HG03342 (cell line): ENCODE measurements around the gene EMX1.

ENCODE experiments used
- ATAC-seq: cut with Tn5 transposase; IDR thresholded peaks from one replicate; pipeline ENCODE4 v1.9.1; 2021; ENCODE audit warnings: mild to moderate bottlenecking, moderate library complexity; ENCODE audit not compliant: unreplicated experiment

The EMX1 gene

DNA sequence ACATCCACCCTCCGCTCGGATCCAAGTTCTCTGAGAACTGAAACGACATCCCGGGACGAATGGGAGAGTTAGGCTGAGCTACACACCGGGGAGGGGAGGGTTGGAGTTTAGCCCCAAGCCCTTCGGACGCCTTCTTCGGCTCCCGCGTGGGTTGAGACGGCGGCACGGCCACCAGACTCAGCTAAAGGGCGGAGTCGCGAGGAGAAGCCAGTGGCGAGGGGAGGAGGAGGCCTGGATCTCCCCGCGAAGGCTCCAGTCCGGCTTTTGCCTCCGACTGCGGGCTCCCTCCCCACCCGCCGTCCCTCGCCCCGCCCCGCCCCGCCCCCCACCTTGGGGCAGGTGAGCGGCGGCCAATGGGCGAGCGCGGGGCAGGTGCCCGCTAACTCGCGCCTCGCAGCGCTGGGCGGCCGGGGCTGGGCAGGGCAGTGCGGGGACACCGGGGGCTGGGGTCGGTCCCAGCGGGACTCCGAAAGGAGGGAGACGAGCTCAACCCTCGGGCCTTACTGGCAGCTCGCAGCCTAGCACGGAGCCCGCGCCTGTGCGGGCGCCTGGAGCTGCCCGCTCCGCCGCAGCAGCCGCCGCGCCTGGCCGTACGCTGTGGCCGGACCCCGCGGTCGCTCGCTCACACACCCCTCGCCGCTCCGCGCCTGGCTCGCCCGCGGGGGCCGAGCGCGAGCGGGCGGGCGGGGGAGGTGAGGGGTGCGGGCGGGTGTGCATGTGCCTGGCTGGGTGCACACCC, at the start of gene EMX1:
Gene EMX1, plus strand, starts transcription at position 382 of the 739 bp plus-strand sequence. Its CDS starts 334 bp downstream, at position 716.
- ATAC-seq = peak; percentile 44

DNA sequence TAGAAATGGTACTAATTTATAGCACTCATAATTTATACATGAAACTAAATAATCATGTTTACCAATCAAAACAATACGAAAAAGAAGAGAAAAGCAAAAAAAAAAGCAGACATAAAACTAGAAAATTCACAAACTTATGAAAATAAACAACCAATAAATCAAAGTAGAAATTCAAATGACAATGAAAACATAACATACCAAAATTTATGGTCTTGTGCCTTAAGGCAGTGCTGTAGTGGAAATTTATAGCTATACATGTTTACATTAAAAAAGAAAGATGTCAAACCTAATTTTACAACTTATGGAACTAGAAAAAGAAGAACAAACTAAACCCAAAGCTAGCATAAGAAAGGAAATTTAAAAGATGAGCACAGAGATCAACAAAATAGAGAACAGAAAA, 46.3 kb upstream of the EMX1 start:
- no peak for ATAC-seq

DNA sequence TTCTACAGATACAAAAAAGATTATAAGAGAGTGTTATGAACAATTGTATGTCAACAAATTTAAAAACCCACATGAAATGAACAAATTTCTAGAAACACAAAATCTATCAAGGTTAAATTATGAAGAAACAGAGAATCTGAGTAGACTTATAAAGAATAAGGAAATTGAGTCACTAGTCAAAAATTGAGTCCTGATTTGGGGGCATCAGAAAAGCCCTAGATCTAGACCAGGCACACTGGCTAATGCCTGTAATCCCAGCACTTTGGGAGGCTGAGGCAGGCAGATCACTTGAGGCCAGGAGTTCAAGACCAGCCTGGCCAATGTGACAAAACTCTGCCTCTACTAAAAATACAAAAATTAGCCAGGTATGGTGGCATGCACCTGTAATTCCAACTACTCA, 45.4 kb upstream of the EMX1 start:
- ATAC-seq = no peak

DNA sequence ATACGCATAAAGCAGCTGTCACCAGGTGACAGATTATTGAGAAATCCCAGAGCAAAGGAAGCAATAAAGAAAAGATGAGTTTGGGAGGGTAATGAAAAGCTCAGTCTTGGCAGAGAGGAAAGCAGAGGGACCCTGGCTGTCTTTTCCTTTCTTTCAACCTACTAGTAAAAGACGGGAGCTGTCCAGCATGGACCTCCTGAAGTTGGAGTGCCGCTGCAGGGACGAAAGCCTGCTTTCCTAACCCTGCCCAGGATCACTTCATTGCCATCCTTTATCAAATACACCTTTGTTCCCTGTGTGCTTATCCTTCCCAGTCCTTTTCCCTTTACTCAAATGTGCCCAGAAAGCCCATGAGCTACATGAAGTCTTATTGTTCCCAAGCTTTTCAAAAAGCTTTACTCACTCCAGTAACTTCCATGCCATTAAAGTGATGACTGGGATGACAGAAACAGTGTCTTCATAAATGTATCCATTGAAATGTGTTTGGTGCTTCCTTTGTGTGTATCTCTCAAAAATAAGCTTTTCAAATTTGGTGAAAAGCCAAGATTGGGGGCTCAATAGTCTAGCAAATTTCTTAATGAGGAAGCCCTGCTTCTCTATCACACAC, 33.9 kb upstream of the EMX1 start:
- no peak for ATAC-seq

DNA sequence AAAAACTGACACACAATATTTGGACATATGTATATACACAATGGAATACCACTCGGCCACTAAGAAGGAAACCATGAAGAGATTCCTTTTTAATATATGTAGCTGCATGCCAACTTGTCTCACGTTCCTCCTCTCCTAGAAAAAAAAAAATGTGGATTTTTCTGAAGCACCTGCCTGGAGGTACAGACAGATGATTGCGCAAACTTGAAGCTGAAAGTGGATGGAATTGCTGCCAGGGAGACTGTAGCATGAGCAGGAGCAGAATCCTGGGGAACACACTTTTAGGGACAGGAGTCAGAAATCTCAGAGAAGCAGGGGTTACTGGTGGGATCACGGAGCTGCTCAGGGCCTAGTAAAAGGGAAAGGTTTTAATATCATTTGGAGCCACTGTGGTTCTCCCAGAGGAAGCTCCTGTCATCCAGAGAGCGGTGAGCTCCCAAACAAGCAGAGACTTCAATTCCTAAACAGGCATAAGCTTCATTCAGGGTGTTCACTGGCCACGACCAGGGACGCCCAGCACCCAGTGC, 30.8 kb upstream of the EMX1 start:
- ATAC-seq = no peak

DNA sequence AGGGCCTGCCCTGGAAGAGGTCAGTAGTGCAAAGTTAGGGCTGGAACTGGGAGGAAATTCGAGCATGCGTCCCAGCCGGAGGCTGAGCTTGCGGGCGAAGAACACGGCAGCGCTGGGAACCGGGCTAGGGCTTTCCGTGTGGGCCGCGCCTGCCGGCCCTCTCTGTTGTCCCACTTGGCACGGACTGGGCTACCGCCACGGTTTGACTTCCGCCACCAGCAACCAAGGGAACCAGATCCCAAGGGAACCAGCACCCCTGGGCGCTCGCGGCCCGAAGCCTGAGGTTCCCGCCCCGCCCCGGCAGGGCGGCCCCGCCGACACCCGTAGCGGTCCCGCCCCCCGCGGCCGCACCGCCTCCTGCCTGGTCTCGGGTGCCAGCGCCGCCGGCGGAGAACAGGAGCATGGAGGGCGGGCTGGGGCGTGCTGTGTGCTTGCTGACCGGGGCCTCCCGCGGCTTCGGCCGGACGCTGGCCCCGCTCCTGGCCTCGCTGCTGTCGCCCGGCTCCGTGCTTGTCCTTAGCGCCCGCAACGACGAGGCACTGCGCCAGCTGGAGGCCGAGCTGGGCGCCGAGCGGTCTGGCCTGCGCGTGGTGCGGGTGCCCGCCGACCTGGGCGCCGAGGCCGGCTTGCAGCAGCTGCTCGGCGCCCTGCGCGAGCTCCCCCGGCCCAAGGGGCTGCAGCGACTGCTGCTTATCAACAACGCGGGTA, 30.1 kb upstream of the EMX1 start, which contains the start of gene SPR:
Gene SPR, plus strand, starts transcription at position 377 of the 708 bp plus-strand sequence. Its CDS starts 25 bp downstream, at position 402.
- peak; percentile 93 for ATAC-seq

DNA sequence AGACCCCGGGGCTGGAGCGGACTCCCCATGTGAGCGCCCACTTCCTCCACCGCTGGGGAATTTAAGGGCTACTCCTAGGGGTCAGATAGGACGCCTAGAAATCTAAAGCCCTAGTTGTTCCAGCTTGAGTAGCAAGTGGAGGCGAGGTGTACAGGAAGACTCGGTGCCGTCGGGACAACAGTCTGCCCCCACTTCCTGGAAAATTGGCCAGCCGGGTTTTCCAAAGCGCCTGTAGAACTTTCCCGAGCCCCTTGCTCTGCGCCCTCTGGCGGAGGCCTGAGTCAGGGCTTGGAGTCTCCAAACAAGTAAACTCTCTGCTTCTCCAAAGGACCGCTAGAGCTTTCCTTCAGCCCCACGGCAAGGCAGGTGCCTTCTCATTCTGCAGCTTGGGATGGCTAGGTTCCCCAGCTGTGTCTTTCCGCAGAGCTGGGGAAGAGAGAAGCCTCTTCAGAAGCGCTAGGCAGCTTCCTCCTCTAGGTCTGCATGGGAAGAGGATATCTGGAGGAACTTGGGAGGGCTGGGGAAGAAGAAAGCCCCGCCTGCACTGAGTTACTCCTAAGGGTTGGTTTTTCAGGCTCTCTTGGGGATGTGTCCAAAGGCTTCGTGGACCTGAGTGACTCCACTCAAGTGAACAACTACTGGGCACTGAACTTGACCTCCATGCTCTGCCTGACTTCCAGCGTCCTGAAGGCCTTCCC, 29.4 kb upstream of the EMX1 start:
- ATAC-seq = peak; percentile 47

DNA sequence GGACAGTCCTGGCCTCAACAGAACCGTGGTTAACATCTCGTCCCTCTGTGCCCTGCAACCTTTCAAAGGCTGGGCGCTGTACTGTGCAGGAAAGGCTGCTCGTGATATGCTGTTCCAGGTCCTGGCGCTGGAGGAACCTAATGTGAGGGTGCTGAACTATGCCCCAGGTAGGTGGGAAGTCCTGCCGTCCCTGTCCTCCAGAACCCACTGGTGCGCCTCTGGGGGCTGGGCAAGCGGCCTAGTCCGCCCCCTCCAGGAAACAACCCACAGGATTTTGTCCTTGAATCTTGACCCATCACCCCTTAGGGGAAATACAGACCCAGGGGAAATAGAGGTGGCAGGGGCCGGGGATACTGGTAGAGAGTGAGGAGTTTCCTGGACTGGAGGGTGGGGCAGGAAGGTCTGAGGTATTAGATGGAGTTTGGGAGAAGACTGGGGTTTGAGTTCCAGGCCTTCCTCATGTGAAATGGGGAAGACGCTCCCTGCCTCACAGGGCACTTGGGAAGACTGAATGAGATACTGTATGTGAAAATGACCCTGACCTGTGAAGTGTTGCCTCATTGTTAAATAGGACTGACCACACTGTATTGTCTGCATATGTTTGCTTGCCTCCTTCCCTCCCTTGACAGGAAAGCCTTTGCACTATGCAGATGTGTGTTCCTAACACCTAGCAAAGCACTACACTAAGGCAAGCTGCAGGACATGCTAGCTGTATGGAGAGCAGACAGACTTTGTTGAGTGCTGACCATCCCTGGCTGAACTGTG, 28.7 kb upstream of the EMX1 start:
- no peak for ATAC-seq

DNA sequence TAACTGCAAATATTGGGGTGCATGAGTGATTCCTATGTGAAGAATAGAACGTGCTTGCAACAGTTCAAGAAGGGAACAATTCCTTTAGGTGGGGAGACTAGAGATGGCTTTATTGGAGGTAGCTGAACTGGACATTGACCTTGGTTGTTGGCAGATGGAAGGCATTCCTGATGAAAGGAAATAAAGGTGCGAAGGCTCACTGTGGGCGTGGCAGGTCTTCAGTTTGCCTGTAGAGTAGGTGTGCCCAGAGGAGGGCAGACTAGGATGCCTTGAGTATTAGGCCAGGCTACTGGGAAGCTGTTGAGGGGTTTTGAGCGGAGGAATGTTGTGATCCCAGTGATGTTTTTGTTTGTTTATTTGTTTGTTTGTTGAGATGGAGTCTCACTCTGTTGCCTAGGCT, 27.3 kb upstream of the EMX1 start:
- no peak for ATAC-seq

DNA sequence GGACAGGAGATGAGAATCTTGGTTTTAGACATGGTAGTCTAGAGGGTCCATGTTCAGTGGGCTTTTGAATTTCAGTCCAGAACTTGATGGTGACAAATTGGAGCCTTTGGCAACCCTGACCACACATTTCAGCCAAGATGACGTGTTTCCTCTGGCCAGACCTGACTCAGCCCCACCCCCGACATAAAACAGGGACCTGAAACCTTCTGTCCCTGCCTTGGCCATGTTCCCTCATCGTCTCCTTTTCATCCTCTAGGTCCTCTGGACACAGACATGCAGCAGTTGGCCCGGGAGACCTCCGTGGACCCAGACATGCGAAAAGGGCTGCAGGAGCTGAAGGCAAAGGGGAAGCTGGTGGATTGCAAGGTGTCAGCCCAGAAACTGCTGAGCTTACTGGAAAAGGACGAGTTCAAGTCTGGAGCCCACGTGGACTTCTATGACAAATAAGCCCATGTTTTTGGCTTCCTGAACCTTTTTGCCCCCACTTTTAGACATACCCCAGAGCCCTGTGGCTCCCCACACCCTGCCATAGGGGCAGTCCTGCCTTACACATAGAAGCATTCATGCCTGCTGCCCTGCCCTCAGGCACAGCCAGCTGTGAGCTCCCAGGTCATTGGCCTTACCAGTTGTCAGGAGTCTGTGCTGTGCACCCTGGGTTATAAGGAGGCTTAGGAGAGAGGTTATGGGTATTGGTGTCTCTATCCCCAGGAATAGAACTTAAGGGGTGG, 26.1 kb upstream of the EMX1 start:
- no peak for ATAC-seq

DNA sequence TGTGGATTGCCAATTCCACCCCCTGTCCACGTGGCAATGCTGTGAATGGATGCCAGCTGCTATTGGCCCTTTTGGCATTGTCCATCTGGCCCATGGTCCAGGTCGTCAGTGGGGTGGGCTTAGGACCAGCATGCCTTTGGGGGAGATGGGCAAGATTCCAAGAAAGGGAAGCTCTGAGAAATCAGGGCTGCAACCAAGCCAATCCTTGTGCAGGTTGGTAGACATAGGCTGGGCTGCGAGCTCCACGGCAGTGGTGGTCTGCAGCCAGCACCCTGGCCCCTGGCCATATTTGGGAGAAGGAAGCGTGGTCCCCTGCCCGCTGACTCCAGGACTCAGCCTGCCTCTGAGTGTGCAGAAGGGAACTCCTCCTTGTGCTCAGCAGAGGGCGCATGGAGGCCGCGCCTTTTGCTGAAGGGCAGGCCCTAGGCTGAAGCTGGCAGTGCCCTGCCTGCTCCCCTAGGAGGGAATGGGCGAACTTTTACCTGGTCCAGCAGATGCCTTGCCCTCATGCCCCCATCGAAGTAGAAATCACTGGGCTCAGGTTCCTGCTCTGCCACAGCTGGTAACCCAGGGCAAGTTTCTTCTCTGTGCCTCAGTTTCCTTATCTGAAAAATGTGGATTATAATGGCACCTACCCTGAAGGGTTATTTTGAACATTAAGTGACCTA, 24.7 kb upstream of the EMX1 start:
- no peak for ATAC-seq

DNA sequence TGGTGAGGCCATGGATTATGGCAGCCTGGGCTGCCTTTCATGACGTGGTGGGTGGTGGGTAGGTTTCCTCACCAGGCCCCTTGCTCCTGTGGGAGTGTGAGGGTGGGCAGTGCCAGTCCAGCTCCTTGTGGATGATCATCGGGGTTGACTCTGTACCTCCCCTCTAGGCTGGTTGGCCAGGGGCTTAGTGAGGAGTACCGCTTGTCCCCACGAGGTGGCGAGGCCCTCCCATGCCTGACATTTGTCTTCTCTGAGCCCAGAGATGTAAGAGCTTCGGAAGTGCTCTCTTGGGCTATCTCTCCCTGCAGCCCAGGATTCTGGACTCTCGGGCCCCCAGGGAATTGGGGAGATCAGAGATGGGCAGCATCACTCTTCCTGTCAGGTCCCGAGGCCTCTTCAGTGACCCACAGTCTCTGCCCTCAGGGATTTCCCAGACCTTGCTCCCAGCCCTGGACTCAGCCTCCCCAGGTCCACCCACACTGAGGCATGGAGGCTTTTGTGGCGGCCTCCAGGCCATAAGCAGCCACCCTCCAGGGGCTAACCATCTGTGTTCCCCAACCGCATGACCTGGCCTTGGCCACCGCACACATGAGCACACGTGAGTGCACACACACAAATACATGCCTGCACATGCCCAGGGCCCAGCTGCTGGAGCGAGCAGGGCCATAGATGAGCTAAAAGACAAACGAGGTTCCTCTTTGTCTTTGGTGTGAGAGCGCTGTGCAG, 23.6 kb upstream of the EMX1 start:
- ATAC-seq = peak; percentile 68

DNA sequence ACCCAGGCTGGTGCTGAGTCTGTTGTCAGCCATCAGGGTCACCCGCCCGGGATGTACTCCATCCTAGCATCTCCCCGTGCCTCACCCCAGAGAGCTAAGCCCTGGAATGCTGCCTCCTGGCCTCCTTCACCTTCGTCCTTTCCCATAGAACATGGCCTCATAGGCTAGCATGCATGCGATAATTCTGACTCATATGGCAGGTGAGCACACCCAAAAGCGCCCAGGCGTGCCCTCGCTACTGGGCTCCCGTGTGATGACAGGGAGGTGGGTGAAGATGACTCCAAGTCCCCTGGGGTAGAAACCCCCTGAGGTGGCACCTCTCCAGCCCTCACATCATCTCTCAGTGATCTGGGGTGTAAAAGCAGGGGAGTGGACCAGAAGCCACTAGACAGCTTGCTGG, 22.8 kb upstream of the EMX1 start:
- ATAC-seq = no peak

DNA sequence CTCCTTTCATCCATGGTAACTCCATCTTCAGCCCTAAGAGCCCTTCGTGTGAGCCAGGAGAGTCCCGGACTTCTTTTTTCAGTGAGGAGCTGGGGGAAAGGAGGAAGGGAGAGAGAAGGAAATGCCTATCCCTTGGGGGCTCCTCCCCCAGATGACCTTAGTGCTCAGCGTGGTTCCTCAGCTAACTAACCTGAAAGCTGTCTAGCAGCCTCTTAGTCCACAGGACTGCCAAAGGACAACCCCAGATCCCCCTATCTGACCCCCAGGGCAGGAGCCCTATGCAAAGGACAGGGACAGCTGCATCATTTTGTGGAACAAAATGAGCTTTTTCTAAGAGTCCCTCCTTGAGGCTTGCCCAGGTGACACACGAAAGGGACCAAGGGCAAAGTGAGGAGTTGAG, 22.2 kb upstream of the EMX1 start:
- ATAC-seq = no peak

DNA sequence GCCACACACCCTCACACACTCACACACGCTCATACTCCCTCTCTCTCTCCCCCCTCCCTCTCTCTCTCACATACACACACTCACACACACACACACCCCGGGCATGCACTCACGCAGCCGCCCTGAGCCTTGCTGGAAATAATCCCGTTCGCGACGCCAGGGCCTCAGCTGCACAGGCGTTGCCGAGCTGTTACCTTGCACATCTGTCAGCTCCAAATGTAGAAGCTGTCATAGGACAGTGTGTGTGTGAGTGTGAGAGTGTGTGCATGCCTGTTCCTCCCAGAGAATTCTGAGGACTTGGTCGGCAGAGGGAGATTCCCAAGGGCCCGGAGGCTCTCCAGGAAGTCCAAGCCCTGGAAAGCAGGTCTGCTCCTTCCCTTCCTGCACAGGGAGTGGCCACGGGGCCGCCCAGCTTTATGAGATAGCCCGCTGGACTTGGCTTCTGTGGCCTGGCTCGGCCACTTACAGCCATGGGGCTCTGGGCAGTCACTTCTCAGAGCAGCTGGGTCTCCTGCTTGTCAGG, 21.5 kb upstream of the EMX1 start:
- ATAC-seq = no peak

DNA sequence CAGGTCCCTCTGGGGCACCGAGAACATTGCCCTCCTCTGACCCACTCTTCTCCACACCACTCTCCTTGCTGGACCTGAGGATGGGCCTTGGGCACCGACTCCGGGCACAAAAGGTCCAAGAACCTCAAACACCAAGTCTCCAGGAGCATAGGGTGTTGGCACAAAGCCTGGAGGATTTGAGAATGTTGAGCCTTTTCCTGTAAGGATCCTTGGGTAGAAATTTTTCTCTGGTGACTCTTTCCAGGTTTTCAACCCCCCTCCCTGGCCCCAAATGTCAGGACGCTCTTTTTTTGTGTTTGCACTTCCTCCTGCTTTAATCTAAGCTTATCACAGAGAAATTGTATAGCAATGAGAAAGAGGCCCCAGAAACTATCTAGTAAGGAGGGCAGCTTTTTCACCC, 20.9 kb upstream of the EMX1 start:
- no peak for ATAC-seq

DNA sequence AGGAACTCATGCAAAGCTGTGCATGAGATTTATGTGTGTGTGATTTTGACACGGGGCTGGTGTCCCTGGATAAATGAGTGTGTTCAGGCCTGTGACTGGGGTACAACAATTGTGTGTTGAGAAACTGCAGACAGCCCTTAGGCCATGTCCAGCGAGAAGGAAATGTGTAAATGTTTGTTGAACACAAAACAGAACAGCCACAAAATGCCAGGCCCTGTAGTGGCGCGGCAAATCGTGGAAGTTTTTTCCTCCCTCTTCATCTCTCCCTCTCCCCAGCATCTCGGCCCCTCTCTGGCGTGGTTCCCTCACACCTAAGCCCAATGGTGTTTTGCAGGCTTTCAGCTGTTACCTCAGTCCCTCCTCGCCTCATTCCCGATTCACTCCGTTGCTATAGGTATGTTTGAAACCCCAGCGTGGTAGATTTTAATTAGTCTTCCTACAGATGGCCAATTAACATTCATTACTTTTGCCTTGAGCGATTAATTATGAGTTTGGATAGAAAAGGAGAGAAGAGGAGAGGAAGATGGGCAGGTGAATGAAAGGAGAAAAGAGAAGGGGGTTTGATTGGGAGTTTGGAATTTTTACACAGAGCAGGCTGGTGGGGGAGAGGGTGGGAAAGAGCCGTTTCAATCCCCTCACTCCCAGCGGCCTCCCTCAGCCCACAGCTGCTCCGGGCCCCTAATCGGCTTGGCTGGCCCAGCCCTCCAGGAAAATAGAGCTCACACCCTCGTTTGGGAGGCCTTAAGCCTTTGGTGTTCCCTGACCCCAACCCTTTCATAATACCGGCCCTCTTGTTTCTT, 19.3 kb upstream of the EMX1 start:
- no peak for ATAC-seq

DNA sequence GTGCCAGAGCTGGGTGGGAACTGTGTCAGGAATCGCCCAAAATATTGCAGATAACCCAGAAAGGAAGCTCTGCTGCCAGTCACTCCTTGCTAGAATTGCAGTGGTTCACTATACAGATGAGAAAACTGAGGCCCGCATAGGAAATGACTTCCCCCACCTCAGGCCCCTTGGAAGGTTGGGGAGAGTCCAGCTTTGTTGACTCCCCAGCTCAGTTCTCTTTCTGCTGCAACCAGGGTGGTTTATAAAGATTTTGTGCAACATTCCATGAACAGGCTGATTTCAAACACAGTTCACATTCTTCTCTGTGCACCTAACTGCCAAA, 18.8 kb upstream of the EMX1 start:
- ATAC-seq = no peak
